ENCODE results near the gene CGB3.
"Not testable (repeated sequence)": the region's sequence is repeated elsewhere in the genome, so short reads cannot be mapped to it uniquely, and the experiment has no call there.

DNA sequence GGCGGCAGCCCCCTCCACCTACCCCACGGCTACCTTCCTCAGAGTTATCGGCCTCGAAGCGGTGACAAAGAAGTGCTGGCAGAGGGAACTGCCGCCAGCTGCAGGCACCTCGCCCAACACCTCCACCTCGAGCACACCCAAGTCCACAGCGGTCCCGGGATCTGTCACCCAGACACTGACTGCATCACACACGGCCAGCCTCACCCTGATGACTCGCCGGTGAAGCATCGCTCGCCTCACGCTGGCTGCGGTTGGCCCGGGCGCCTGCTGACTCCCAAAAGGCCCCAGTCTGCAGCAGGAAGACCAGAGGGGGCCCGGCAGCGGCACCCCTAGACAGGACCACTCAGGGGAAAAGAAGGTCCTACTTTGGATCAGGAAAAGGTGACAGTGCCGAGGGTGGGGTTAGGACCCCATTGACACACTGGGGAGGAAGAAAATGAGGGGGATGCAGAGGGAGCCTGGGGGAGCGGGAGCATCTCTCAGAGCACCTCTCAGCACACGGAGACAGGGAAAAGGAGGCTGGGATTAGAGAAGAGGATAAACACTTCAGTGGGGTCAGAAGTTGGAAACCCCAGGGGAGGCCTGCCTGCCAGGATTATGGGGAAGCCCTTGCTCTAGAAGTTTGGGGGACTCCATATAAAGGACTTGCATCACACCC, 26.4 kb upstream of the CGB3 start:
- TF ChIP-seq, protein P1, sequence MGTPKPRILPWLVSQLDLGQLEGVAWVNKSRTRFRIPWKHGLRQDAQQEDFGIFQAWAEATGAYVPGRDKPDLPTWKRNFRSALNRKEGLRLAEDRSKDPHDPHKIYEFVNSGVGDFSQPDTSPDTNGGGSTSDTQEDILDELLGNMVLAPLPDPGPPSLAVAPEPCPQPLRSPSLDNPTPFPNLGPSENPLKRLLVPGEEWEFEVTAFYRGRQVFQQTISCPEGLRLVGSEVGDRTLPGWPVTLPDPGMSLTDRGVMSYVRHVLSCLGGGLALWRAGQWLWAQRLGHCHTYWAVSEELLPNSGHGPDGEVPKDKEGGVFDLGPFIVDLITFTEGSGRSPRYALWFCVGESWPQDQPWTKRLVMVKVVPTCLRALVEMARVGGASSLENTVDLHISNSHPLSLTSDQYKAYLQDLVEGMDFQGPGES (IDR thresholded peaks at IDR 0.05), result not testable (repeated sequence)
- TF ChIP-seq BRCA1 (IDR thresholded peaks at IDR 0.05; ENCODE audit: low read depth, low read length); KDM1A (IDR thresholded peaks at IDR 0.05; ENCODE audit: borderline replicate concordance); DPF2 (IDR thresholded peaks at IDR 0.05); TCF7 (IDR thresholded peaks at IDR 0.05; ENCODE audit: borderline replicate concordance): not testable (repeated sequence)

Data from GM12878 (cell line).